HG02852 (cell line): Measurements from ENCODE around the gene LRP2BP.

ENCODE experiments used
- ATAC-seq: cut with Tn5 transposase; IDR thresholded peaks from one replicate; pipeline ENCODE4 v1.9.1; 2021; ENCODE audit warnings: mild to moderate bottlenecking, moderate library complexity; ENCODE audit not compliant: unreplicated experiment

The LRP2BP gene

GRCh38 chr4:185395238-185395955 is at the start of gene LRP2BP:
Gene LRP2BP (minus strand): TSS chr4:185395924. CDS start chr4:185378186, 17,738 bp downstream.
- ATAC-seq = no peak

GRCh38 chr4:185445209-185445608 is 49.5 kb upstream of the LRP2BP start:
- ATAC-seq = no peak

DNA sequence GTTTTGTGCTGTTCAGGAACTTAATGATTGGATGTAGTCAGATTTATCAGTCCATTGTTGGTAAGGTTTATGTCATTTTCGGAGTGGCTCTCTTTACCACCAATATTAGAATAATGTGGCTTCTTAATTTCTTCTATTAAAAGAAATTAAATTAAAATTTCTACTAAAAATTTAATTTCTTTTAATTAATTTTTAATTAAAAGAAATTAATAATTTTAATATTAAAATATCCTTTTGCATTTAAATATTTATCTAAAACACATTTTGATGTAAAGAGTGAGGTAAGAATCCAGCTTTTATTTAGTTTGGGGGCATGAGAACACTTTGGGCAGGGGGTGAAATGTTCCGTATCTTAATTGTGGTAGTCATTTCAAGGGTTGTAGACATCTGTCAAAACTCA is 45.8 kb upstream of the LRP2BP start:
- ATAC-seq = no peak

GRCh38 chr4:185437809-185438208 is 42.1 kb upstream of the LRP2BP start:
- ATAC-seq = peak; percentile 62

DNA sequence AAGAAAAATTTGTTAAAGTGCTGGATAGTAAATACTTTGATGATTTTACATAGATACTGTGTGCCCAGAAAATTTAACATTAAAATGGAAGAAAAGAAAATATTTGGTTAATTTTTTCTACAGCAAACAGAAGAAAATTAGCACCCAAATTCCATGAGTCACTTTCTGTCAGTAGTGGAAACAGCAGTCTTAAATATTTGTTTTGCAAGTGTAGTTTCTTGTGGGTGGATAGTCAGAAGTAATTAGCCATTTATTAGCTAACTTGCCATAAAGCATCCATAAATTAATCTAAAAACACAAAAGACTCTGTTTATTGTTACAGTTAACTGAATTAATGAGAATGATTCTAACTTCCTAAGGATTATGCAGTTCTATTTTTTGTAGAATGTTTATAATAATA is 39.7 kb upstream of the LRP2BP start:
- no peak for ATAC-seq

- no peak for ATAC-seq
Measured at GRCh38 chr4:185429660-185430059, 33.9 kb upstream of the LRP2BP start.

GRCh38 chr4:185426960-185427688 is 31.4 kb upstream of the LRP2BP start:
- no peak for ATAC-seq

GRCh38 chr4:185425647-185426352 is 30.1 kb upstream of the LRP2BP start, which contains the start of gene UFSP2:
Gene UFSP2 (minus strand): TSS chr4:185425964. CDS start chr4:185425868, 96 bp downstream.
- peak; percentile 96 for ATAC-seq

DNA sequence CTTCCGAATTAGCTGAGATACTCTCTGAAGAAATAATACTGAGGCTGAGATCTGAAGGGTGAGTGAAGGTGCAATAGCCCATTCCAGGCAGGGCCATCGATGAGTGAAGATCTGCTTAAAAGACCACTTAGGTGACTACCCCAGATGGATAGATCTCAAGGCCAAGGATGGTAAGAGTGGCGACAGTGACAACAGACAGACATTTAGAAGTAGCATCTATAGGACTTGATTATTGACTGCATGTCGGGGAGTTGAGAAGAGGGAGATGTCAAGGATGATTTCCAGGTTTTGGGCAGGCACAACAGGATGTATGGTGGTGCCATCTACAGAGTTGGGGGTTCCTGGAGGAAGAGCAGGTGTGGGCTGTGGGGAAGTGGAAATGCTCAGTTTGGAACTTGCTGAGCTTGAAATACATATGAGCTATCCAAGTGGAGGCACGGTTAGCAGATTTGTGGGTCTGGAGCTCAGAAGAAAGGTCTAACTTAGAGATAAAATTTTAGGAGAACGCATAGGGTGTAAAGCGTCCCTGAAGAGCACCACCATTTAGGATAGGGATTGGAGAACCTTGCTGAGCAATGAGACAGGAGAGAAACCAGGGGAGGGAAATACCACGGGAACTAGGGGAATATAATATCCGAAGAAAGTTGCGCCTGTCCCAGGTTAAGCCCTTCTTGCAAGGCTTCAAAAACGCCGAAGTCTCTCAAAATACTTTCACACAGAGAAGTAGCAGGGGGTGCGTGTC is 29.4 kb upstream of the LRP2BP start:
- peak; percentile 3 for ATAC-seq

GRCh38 chr4:185421366-185422124 is 25.8 kb upstream of the LRP2BP start:
- ATAC-seq = no peak

DNA sequence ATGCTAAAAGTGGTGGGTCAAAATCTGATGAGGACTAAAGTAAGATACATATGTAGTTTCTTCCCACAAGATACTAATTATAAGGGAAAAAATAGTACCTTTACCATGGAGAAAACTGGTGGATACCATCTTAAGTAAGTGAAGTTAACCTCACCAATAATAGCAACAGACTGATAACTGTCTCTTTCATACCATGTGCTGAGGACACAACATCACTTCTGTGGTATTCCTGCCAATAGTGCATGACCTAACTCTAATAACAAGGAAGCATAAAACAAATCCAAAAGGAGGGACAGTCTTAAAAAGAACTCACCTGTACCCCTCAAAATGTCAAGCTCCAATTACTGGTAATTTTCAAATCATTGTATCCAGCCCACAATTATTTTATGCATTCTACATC is 21.2 kb upstream of the LRP2BP start:
- no peak for ATAC-seq

- ATAC-seq = no peak
Measured at GRCh38 chr4:185412412-185412811, 16.7 kb upstream of the LRP2BP start.

DNA sequence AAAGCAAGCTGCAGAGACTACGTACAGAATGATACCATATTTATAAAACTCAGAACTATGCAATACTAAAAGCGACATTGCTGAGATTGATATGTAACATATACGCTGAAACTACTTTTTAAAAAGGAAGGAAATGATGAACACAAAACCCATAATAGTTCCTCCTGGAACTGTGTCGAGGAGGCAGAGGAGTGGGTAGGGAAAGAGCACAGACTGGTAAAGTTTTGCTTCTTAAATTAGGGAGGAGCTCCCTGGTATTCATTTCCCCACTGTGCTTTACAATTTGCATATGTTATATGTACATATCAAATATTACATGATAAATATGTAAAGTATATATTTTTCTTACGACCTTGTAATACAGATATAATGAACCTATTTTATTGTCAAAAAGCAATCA is 16.1 kb upstream of the LRP2BP start:
- no peak for ATAC-seq

DNA sequence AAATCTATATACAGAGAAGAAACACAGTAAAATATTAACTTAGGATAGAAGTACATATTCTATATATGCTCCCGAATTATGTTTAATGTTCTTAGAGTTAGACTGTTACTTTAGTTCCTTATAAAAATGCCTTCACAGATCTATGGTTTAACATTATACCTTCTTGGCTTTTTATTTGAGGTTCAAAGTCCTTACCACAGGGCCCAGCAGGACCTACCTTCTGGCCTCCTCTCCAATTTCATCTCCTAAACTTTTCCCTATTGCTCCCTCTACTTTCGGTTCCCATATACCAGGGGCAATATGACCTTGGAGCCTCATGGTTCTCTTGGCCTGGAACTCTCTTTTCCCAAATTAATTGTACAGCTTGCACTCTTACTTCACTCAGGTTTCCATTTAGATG is 12.7 kb upstream of the LRP2BP start:
- ATAC-seq = no peak

DNA sequence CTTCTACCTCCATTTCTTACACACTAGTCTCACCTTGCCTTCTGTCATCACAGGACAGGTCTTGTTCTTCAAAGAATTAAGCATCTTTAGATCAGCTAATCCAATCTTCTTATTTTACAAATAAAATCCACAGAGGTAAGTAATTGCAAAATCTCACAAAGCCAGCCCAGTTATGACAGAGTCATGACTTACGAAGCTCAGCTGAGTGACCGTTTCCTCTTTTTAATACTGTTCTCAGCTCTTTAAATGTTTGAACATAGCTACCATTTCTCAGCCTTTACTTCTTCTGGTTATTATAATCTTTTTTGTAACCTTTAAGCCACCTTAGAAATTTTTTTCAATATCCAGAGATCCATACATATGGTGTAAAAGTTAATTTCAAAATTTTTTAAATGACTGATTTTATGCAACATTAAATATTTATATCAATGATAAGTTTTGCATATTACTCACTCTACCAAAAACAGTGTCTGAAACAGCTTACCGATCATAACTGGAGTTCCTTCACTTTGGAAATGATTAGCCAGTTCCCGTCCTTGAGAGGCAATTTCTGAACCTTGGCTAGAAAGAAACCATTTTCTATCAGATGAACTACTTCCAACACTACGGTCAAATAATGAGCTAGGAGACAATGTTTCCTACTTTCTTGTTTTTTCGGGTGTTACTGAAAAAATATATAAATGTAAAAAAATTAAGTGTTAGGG is 9.7 kb upstream of the LRP2BP start:
- ATAC-seq = peak; percentile 65

GRCh38 chr4:185404031-185404430 is 8.3 kb upstream of the LRP2BP start:
- no peak for ATAC-seq

- no peak for ATAC-seq
Measured at GRCh38 chr4:185399466-185399865, 3.7 kb upstream of the LRP2BP start.

GRCh38 chr4:185398618-185399017 is 2.9 kb upstream of the LRP2BP start:
- no peak for ATAC-seq

GRCh38 chr4:185396724-185397385 is 1.1 kb upstream of the LRP2BP start, which contains the start of gene ANKRD37:
Gene ANKRD37 (plus strand): TSS chr4:185396841. CDS start chr4:185396924, 83 bp downstream.
- no peak for ATAC-seq
